Progenitor cell of endocrine pancreas (in vitro differentiated cells): ENCODE results near the gene GLRA2. TPM values are rescaled to one million over a fixed set of nuclear protein-coding genes. Genes with fewer than 3 reads are reported as not detected.

Experiments
- DNase-seq: peaks from one replicate; pipeline ENCODE4 v3.0.0; 2021; ENCODE audit warnings: low spot score; ENCODE audit not compliant: unreplicated experiment
- H3K27ac Mint-ChIP-seq: 2 replicates; pipeline ENCODE4 v1.8.0; 2021; ENCODE audit warnings: mild to moderate bottlenecking, moderate library complexity, mixed read lengths
- H3K27me3 Mint-ChIP-seq: 2 replicates; pipeline ENCODE4 v1.8.0; 2021; ENCODE audit warnings: mixed read lengths
- H3K36me3 Mint-ChIP-seq: 2 replicates; pipeline ENCODE4 v1.8.0; 2022; ENCODE audit warnings: mixed read lengths; ENCODE audit not compliant: insufficient read depth
- H3K4me1 Mint-ChIP-seq: 2 replicates; pipeline ENCODE4 v1.8.0; 2021; ENCODE audit warnings: low read depth, mixed read lengths
- H3K4me3 Mint-ChIP-seq: 2 replicates; pipeline ENCODE4 v1.8.0; 2021; ENCODE audit warnings: low read depth, mild to moderate bottlenecking, moderate library complexity, mixed read lengths
- H3K9me3 Mint-ChIP-seq: 2 replicates; pipeline ENCODE4 v1.8.0; 2021; ENCODE audit warnings: low read depth, mixed read lengths
- total RNA-seq: library from RNA; stranded (reverse); gene quantifications from 2 replicates; pipeline ENCODE4 v1.2.1, GENCODE V29; 2021
- TF ChIP-seq, protein P1 (sequence below): fragments of 200-600 bp; sonication (generic); IDR thresholded peaks from one replicate; pipeline ENCODE4 v1.5.0; 2021; ENCODE audit warnings: antibody characterized with exemption, mild to moderate bottlenecking; ENCODE audit not compliant: unreplicated experiment

Gene GLRA2
- total RNA-seq, 1 donor from 2014 or later, result not detected

DNA sequence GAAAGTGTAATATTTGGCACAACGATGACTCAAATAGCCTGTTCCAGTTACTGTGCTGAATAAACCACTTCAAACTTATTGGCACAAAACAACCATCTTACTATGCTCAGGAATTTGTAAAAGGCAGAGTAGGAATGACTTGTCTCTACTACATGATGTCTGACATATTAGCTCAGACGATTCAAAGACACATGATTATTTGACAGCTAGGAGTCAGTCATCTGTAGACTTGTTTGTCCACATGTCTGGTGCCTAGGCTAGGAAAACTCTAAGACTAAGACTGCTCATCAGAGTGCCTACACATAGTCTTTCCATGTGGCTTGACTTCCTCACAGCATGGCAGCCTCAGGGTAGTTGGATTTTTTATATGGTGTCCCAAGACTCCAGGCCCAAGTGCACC lies 189.1 kb downstream of the GLRA2 start:
- no peak overlapping the region for H3K4me3 Mint-ChIP-seq
- no peaks in the 10 kb centered on the region for H3K4me1 Mint-ChIP-seq
- H3K9me3 Mint-ChIP-seq, result peaks cover 21% of the 10 kb centered on the region
- no peaks in the 10 kb centered on the region for H3K27me3 Mint-ChIP-seq
- no peak for DNase-seq
- H3K27ac Mint-ChIP-seq, result no peak overlapping the region
- TF ChIP-seq, protein P1, sequence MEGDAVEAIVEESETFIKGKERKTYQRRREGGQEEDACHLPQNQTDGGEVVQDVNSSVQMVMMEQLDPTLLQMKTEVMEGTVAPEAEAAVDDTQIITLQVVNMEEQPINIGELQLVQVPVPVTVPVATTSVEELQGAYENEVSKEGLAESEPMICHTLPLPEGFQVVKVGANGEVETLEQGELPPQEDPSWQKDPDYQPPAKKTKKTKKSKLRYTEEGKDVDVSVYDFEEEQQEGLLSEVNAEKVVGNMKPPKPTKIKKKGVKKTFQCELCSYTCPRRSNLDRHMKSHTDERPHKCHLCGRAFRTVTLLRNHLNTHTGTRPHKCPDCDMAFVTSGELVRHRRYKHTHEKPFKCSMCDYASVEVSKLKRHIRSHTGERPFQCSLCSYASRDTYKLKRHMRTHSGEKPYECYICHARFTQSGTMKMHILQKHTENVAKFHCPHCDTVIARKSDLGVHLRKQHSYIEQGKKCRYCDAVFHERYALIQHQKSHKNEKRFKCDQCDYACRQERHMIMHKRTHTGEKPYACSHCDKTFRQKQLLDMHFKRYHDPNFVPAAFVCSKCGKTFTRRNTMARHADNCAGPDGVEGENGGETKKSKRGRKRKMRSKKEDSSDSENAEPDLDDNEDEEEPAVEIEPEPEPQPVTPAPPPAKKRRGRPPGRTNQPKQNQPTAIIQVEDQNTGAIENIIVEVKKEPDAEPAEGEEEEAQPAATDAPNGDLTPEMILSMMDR, result no peak
- H3K36me3 Mint-ChIP-seq, result no peaks in the 10 kb centered on the region

DNA sequence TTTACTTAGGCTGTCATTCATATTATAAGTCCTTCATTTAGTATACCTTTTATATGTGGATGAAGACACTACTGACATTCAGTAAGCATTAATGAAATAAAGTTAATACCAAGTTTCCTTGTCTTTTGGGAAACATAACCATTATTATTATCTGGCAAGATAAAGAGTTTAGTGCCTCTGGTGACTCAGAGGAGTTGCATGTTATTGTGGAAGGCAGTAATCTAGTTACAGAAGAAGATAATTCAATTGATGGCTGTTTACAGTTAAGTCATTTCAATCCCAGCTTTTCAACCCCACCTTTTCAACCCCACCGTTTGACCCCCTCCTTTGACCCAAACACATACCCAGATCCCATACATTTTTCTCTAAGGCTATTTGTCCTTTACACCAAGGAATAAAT lies 199.7 kb downstream of the GLRA2 start:
- TF ChIP-seq, protein P1, result no peak
- DNase-seq, result no peak
- H3K36me3 Mint-ChIP-seq, result no peaks in the 10 kb centered on the region
- no peaks in the 10 kb centered on the region for H3K27me3 Mint-ChIP-seq
- no peaks in the 10 kb centered on the region for H3K4me1 Mint-ChIP-seq
- H3K4me3 Mint-ChIP-seq, result no peak overlapping the region
- H3K9me3 Mint-ChIP-seq, result peaks cover 24% of the 10 kb centered on the region
- no peak overlapping the region for H3K27ac Mint-ChIP-seq

DNA sequence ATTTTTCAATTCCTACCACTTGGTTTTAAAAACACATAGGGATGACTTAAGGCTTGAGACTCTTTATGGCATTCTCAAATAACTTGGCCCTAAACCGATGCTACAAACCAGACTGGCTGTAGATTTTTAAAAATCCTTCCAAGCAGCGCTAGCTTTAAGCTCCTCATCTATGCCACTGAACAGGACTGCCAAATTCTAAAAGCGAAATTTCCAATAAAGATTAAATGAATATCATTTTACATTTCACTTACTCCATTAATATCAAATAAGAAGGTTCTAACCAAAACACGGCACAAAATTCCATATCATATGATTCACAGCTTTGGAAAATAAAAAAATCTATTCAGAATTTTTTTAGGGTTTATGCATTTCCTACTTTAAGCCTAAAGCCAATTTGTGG lies 209.3 kb downstream of the GLRA2 start:
- no peaks in the 10 kb centered on the region for H3K27me3 Mint-ChIP-seq
- H3K4me3 Mint-ChIP-seq, result no peak overlapping the region
- H3K4me1 Mint-ChIP-seq, result no peaks in the 10 kb centered on the region
- peaks cover 9% of the 10 kb centered on the region for H3K9me3 Mint-ChIP-seq
- peaks cover 1% of the 10 kb centered on the region for H3K36me3 Mint-ChIP-seq
- H3K27ac Mint-ChIP-seq, result no peak overlapping the region
- DNase-seq, result no peak
- TF ChIP-seq, protein P1, result no peak

DNA sequence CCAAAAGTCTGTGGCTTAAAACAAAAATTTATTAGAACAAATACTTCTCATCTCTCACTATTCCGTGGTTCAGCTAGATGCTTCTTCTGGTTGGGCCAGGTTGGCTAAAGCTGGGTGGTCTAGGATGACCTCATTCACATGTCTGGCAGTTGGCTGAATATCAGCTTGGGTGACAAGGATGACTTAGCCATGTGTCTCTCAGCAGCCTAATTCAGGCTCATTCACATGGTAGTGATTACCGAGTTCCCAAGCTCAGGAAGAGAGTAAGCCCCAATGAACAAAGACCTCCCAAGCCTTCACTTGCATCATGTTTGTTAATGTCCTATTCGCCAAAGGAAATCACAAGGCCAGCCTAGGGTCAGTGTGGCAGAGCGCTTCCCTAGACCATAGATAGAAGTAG lies 224.1 kb downstream of the GLRA2 start:
- H3K36me3 Mint-ChIP-seq, result no peaks in the 10 kb centered on the region
- no peak for DNase-seq
- H3K4me1 Mint-ChIP-seq, result no peaks in the 10 kb centered on the region
- no peaks in the 10 kb centered on the region for H3K27me3 Mint-ChIP-seq
- H3K4me3 Mint-ChIP-seq, result no peak overlapping the region
- TF ChIP-seq, protein P1, result no peak
- H3K27ac Mint-ChIP-seq, result no peak overlapping the region
- H3K9me3 Mint-ChIP-seq, result peaks cover 29% of the 10 kb centered on the region

DNA sequence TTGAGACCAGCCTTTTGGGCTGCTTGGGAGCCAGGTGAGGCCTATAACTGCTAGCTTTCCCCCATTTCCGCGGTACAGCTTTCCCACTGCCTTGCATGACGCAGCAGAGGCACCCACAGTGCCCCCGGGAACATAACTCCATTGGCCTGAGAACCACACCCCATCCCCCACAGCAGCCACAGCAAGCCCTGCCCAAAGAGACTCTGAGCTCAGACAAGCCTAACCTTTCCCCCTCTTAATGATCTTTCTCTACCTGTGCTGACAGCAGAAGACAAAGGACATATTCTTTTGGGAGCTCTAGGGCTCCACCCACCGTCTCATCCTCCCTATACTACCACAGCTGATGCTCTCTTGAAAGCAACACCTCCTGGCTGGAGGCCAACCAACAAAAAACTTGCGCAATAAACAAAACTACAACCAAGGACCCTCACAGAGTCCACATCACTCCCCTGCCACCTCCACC lies 228.7 kb downstream of the GLRA2 start:
- Mint-ChIP-seq H3K36me3 (no peaks in the 10 kb centered on the region), H3K4me3 (no peak overlapping the region), H3K9me3 (peaks cover 43% of the 10 kb centered on the region), H3K27ac (no peak overlapping the region), H3K27me3 (no peaks in the 10 kb centered on the region), H3K4me1 (no peaks in the 10 kb centered on the region)
- no peak for DNase-seq
- TF ChIP-seq, protein P1, result no peak
